Thoracic aorta (tissue), 2 donors: ENCODE data around the gene WDPCP. TPM values are rescaled to one million over a fixed set of nuclear protein-coding genes. Genes with fewer than 3 reads are reported as not detected.
"Not testable (repeated sequence)": the region's sequence is repeated elsewhere in the genome, so short reads cannot be mapped to it uniquely, and the experiment has no call there.

Experiments
- ATAC-seq: fragments of 150-250 bp; one replicate; pipeline ENCODE4 v1.8.0; 2017; ENCODE audit warnings: low read depth; ENCODE audit not compliant: insufficient number of reproducible peaks, low FRiP score
- DNase-seq: peaks from one replicate; pipeline ENCODE4 v3.0.0-alpha.2; 2020; ENCODE audit warnings: low spot score
- H3K27ac ChIP-seq, 2 donors: fragments of 200-600 bp; sonication (generic); 1 replicate in 1 of 2; 2 replicates in 1 of 2; pipeline ENCODE4 v1.5.1; 2016; ENCODE audit warnings: mild to moderate bottlenecking in 2 of 2, moderate library complexity in 2 of 2
- H3K27me3 ChIP-seq: fragments of 200-600 bp; sonication (generic); replicated peaks from 2 replicates; pipeline ENCODE4 v1.6.0; 2016; ENCODE audit warnings: mild to moderate bottlenecking; ENCODE audit not compliant: insufficient read depth
- H3K36me3 ChIP-seq: fragments of 200-600 bp; sonication (generic); one replicate; pipeline ENCODE4 v1.5.1; 2016
- H3K4me1 ChIP-seq, 2 donors: fragments of 200-600 bp; sonication (generic); 1 replicate in 1 of 2; 2 replicates in 1 of 2; pipeline versions ENCODE4 v1.5.1 to v1.6.0; 2016; ENCODE audit warnings: low read depth in 2 of 2, mild to moderate bottlenecking in 1 of 2; ENCODE audit not compliant: control insufficient read depth in 1 of 2
- H3K4me3 ChIP-seq: fragments of 200-600 bp; sonication (generic); 2 replicates; pipeline ENCODE4 v1.5.1; 2016; ENCODE audit warnings: mild to moderate bottlenecking
- H3K9me3 ChIP-seq: fragments of 200-600 bp; sonication (generic); 2 replicates; pipeline ENCODE4 v1.5.1; 2016
- CTCF ChIP-seq: fragments of 200-600 bp; sonication (generic); IDR thresholded peaks from one replicate; pipeline ENCODE4 v1.5.1; 2019; ENCODE audit warnings: antibody characterized with exemption
- total RNA-seq, 2 donors: library from RNA; depleted of rRNA; stranded (reverse); fragments of >200 nt; gene quantifications; one replicate each; pipeline versions ENCODE4 v1.1.0 to v1.2.3, GENCODE V29; 2016

The WDPCP gene
- total RNA-seq, 2 donors from 2014 or later, result 13.7 to 16.2 TPM

- H3K9me3 ChIP-seq, result peaks cover 3% of the 10 kb centered on the region
- TF ChIP-seq CTCF, result no peak
- H3K4me3 ChIP-seq, result no peak overlapping the region
- no peaks in the 10 kb centered on the region for H3K27me3 ChIP-seq
- no peak overlapping the region for H3K27ac ChIP-seq
- no peaks in the 10 kb centered on the region for H3K36me3 ChIP-seq
- H3K4me1 ChIP-seq, result no peaks in the 10 kb centered on the region
- ATAC-seq (no peak), DNase-seq (no peak)
These were observed 25.5 kb downstream of the WDPCP start for GRCh38 chr2:63562751-63563150.

- H3K9me3 ChIP-seq, DNase-seq, H3K4me3 ChIP-seq, H3K4me1 ChIP-seq, H3K27ac ChIP-seq, H3K27me3 ChIP-seq, ATAC-seq, H3K36me3 ChIP-seq: not testable (repeated sequence)
These were observed 29.4 kb downstream of the WDPCP start for GRCh38 chr2:63558922-63559321.

GRCh38 chr2:63557819-63558218, 30.5 kb downstream of the WDPCP start:
- not testable (repeated sequence) for ATAC-seq, H3K4me3 ChIP-seq, H3K9me3 ChIP-seq, H3K27ac ChIP-seq, DNase-seq, H3K27me3 ChIP-seq, H3K4me1 ChIP-seq, H3K36me3 ChIP-seq

- TF ChIP-seq CTCF, result no peak
- Histone ChIP-seq H3K4me1 (no peaks in the 10 kb centered on the region), H3K9me3 (peaks cover 3% of the 10 kb centered on the region), H3K4me3 (no peak overlapping the region), H3K36me3 (no peaks in the 10 kb centered on the region), H3K27me3 (no peaks in the 10 kb centered on the region), H3K27ac (no peak overlapping the region)
- no peak for DNase-seq
- no peak for ATAC-seq
These were observed 32.3 kb downstream of the WDPCP start for GRCh38 chr2:63555931-63556330.

GRCh38 chr2:63555299-63555698, 33.0 kb downstream of the WDPCP start:
- H3K9me3 ChIP-seq, result peaks cover 3% of the 10 kb centered on the region
- ATAC-seq (no peak), DNase-seq (no peak)
- H3K27me3 ChIP-seq, result no peaks in the 10 kb centered on the region
- no peaks in the 10 kb centered on the region for H3K4me1 ChIP-seq
- no peak for TF ChIP-seq CTCF
- no peaks in the 10 kb centered on the region for H3K36me3 ChIP-seq
- H3K27ac ChIP-seq, result no peak overlapping the region
- H3K4me3 ChIP-seq, result no peak overlapping the region

GRCh38 chr2:63553049-63553448, 35.2 kb downstream of the WDPCP start:
- no peaks in the 10 kb centered on the region for H3K27me3 ChIP-seq
- H3K36me3 ChIP-seq, result no peaks in the 10 kb centered on the region
- ATAC-seq, result no peak
- TF ChIP-seq CTCF, result no peak
- H3K4me3 ChIP-seq, result no peak overlapping the region
- no peaks in the 10 kb centered on the region for H3K4me1 ChIP-seq
- no peak for DNase-seq
- H3K27ac ChIP-seq, result no peak overlapping the region
- H3K9me3 ChIP-seq, result no peaks in the 10 kb centered on the region
